GM23338 (cell line): ENCODE data around the gene KCNQ1OT1. TPM values are rescaled to one million over a fixed set of nuclear protein-coding genes. Genes with fewer than 3 reads are reported as not detected.

Source experiments
- ATAC-seq: fragments of 200-7000 bp; cut with Tn5 transposase; 3 replicates; pipeline ENCODE4 v1.9.1; 2020
- DNase-seq: peaks from one replicate; pipeline ENCODE4 v3.0.0-alpha.2; 2015; ENCODE audit warnings: low spot score
- H2AFZ ChIP-seq: fragments of 200-600 bp; sonication (generic); 2 replicates; pipeline ENCODE4 v1.8.0; 2016; ENCODE audit warnings: antibody characterized with exemption, mild to moderate bottlenecking, moderate library complexity
- H3F3A ChIP-seq: fragments of 200-600 bp; sonication (generic); replicated peaks from 2 replicates; pipeline ENCODE4 v1.8.0; 2017; ENCODE audit warnings: antibody characterized with exemption, mixed run types, low read depth
- H3K27ac ChIP-seq: fragments of 200-600 bp; sonication (generic); 2 replicates; pipeline ENCODE4 v1.6.1; 2016; ENCODE audit warnings: low read depth
- H3K27me3 ChIP-seq: fragments of 200-600 bp; sonication (generic); 2 replicates; pipeline ENCODE4 v1.8.0; 2016; ENCODE audit warnings: mild to moderate bottlenecking, mixed run types, moderate library complexity; ENCODE audit not compliant: insufficient read depth
- H3K36me3 ChIP-seq: fragments of 200-600 bp; sonication (generic); 2 replicates; pipeline ENCODE4 v1.8.0; 2016; ENCODE audit warnings: mild to moderate bottlenecking; ENCODE audit not compliant: insufficient read depth
- H3K4me1 ChIP-seq: fragments of 200-600 bp; sonication (generic); 2 replicates; pipeline ENCODE4 v1.8.0; 2016; ENCODE audit warnings: mild to moderate bottlenecking, moderate library complexity; ENCODE audit not compliant: insufficient read depth
- H3K4me2 ChIP-seq: fragments of 200-600 bp; sonication (generic); 2 replicates; pipeline ENCODE4 v1.7.1; 2017; ENCODE audit warnings: mixed run types
- H3K4me3 ChIP-seq: fragments of 200-600 bp; sonication (generic); 2 replicates; pipeline ENCODE4 v1.6.1; 2016; ENCODE audit warnings: mixed run types
- H3K79me2 ChIP-seq: fragments of 200-600 bp; sonication (generic); replicated peaks from 2 replicates; pipeline ENCODE4 v1.8.0; 2017; ENCODE audit warnings: mild to moderate bottlenecking; ENCODE audit not compliant: insufficient read depth
- H3K9me2 ChIP-seq: fragments of 200-600 bp; sonication (generic); 2 replicates; pipeline ENCODE4 v1.8.0; 2017; ENCODE audit not compliant: insufficient read depth
- H4K20me1 ChIP-seq: fragments of 200-600 bp; sonication (generic); replicated peaks from 2 replicates; pipeline ENCODE4 v1.8.0; 2017; ENCODE audit warnings: mild to moderate bottlenecking; ENCODE audit not compliant: insufficient read depth
- H3K27ac Mint-ChIP-seq: 2 replicates; pipeline ENCODE4 v1.8.0; 2020; ENCODE audit warnings: inconsistent platforms, mild to moderate bottlenecking, moderate library complexity, mixed read lengths
- H3K27me3 Mint-ChIP-seq: 3 replicates; pipeline ENCODE4 v1.8.0; 2022; ENCODE audit warnings: low read depth, mild to moderate bottlenecking, moderate library complexity, mixed read lengths, inconsistent platforms; ENCODE audit not compliant: insufficient read depth, poor library complexity
- H3K36me3 Mint-ChIP-seq: 3 replicates; pipeline ENCODE4 v1.8.0; 2021; ENCODE audit warnings: low read depth, mild to moderate bottlenecking, inconsistent platforms, moderate library complexity, mixed read lengths
- H3K4me1 Mint-ChIP-seq: 3 replicates; pipeline ENCODE4 v1.8.0; 2020; ENCODE audit warnings: mild to moderate bottlenecking, inconsistent platforms, mixed read lengths
- H3K4me3 Mint-ChIP-seq: 3 replicates; pipeline ENCODE4 v1.8.0; 2021; ENCODE audit warnings: moderate library complexity, mild to moderate bottlenecking, inconsistent platforms, mixed read lengths
- H3K9me3 Mint-ChIP-seq: 3 replicates; pipeline ENCODE4 v1.8.0; 2020; ENCODE audit warnings: moderate library complexity, mild to moderate bottlenecking, inconsistent platforms, mixed read lengths
- EZH2phosphoT487 ChIP-seq: fragments of 200-600 bp; sonication (generic); IDR thresholded peaks from one replicate; pipeline ENCODE4 v1.8.1; 2018; ENCODE audit warnings: antibody characterized with exemption; ENCODE audit not compliant: unreplicated experiment
- POLR2AphosphoS5 ChIP-seq: IDR thresholded peaks from 2 replicates; pipeline ENCODE4 v1.6.1; 2016; ENCODE audit warnings: antibody characterized with exemption, low read depth
- polyA plus RNA-seq: library from polyadenylated mRNA; unstranded; fragments of >200 nt; fragmentation: Nextera tagmentation; extraction: Ambion mirVana; gene quantifications from 2 replicates; pipeline ENCODE4 v1.2.1, GENCODE V29; 2016
- total RNA-seq: library from RNA; depleted of rRNA; stranded (reverse); fragments of >200 nt; shearing (Covaris generic); gene quantifications from 2 replicates; pipeline ENCODE4 v1.2.3, GENCODE V29; 2014
- TF ChIP-seq, protein P1 (sequence below), 2 experiments: fragments of 200-600 bp in 1 of 2; sonication (generic) in 1 of 2; conservative IDR thresholded peaks; 2 replicates each; pipeline versions ENCODE4 v1.5.1 to v1.6.1; 2016 to 2017; ENCODE audit warnings: antibody characterized with exemption in 2 of 2, low read depth in 2 of 2, mild to moderate bottlenecking in 2 of 2, moderate library complexity in 1 of 2
- TF ChIP-seq, protein P2 (sequence below): IDR thresholded peaks from 2 replicates; pipeline ENCODE4 v1.6.1; 2016; ENCODE audit warnings: antibody characterized with exemption

Gene KCNQ1OT1
- total and polyA plus RNA-seq, 2 experiments from 2014 or later: 1.5 to 4.2 TPM

DNA sequence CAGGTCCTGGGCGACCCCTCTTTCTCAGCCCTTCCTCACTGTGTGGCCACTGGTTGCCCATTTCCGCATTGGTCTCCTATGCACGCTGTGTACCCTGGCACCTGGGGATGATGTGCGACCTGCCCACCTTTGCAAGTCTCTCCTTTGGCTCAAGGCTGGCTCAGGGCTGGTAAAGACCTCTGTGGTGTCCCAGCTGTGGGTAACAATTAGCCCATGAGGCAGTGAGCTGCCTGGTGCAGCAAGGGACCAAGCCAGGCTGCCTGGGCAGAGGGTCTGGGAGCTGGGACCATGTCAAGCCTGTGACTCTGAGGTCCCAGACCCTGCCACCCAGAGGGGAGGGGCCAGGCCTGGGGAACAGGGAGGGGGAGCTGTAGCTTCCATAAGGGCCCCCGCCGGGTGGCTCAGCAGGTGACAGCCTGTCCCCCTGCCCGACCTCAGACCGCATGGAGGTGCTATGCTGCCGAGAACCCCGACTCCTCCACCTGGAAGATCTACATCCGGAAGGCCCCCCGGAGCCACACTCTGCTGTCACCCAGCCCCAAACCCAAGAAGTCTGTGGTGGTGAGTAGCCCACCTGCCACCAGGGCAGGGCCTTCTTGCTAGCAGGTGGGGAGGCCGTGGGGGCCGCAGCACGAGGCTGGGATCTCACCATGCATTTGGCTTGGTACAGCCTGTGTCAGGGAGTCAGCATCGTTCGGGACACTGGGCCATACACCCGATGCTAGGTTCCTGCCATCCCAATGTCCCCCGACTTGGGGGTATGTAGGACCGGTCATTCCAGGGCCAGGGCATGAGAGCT is 112.5 kb downstream of the KCNQ1OT1 start:
- no peaks in the 10 kb centered on the region for H3K36me3 ChIP-seq
- H3K9me2 ChIP-seq: no peaks in the 10 kb centered on the region
- no peak overlapping the region for H2AFZ ChIP-seq
- H3K27me3 ChIP-seq: peaks cover 83% of the 10 kb centered on the region
- DNase-seq (no peak), ATAC-seq (no peak)
- no peaks in the 10 kb centered on the region for H4K20me1 ChIP-seq
- Mint-ChIP-seq H3K4me1 (no peaks in the 10 kb centered on the region), H3K27ac (no peak overlapping the region), H3K27me3 (peaks cover 74% of the 10 kb centered on the region), H3K36me3 (no peaks in the 10 kb centered on the region), H3K9me3 (no peaks in the 10 kb centered on the region), H3K4me3 (no peak overlapping the region)
- no peaks in the 10 kb centered on the region for H3K79me2 ChIP-seq
- H3K4me1 ChIP-seq: no peaks in the 10 kb centered on the region
- no peak overlapping the region for H3K4me2 ChIP-seq
- no peaks in the 10 kb centered on the region for H3F3A ChIP-seq
- no peak for TF ChIP-seq POLR2AphosphoS5
- TF ChIP-seq, protein P1, sequence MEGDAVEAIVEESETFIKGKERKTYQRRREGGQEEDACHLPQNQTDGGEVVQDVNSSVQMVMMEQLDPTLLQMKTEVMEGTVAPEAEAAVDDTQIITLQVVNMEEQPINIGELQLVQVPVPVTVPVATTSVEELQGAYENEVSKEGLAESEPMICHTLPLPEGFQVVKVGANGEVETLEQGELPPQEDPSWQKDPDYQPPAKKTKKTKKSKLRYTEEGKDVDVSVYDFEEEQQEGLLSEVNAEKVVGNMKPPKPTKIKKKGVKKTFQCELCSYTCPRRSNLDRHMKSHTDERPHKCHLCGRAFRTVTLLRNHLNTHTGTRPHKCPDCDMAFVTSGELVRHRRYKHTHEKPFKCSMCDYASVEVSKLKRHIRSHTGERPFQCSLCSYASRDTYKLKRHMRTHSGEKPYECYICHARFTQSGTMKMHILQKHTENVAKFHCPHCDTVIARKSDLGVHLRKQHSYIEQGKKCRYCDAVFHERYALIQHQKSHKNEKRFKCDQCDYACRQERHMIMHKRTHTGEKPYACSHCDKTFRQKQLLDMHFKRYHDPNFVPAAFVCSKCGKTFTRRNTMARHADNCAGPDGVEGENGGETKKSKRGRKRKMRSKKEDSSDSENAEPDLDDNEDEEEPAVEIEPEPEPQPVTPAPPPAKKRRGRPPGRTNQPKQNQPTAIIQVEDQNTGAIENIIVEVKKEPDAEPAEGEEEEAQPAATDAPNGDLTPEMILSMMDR (conservative IDR thresholded peaks at IDR 0.05; ENCODE audit: low read depth in 2 of 2): no peak
- TF ChIP-seq, protein P2, sequence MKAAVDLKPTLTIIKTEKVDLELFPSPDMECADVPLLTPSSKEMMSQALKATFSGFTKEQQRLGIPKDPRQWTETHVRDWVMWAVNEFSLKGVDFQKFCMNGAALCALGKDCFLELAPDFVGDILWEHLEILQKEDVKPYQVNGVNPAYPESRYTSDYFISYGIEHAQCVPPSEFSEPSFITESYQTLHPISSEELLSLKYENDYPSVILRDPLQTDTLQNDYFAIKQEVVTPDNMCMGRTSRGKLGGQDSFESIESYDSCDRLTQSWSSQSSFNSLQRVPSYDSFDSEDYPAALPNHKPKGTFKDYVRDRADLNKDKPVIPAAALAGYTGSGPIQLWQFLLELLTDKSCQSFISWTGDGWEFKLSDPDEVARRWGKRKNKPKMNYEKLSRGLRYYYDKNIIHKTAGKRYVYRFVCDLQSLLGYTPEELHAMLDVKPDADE: no peak
- no peak for TF ChIP-seq EZH2phosphoT487
- no peak overlapping the region for H3K4me3 ChIP-seq
- no peak overlapping the region for H3K27ac ChIP-seq

DNA sequence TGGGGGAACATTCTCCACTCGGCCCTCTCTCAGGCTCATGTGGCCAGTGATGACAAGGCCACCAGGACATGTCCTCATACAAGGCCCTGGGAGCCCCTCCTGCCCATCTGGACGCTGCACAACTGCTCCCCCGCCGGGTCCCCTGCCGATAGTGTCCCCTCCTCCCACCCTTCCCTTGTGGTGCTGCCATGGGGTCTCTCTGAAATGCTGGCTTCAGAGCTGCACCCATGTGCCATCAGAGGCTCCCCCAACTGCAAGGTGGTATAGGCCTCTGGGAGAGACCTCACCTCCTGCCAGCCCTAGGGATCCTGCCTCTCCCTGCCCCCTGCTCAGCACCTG is 113.0 kb downstream of the KCNQ1OT1 start:
- Mint-ChIP-seq H3K9me3 (no peaks in the 10 kb centered on the region), H3K4me3 (no peak overlapping the region), H3K27ac (no peak overlapping the region), H3K27me3 (peaks cover 72% of the 10 kb centered on the region), H3K4me1 (no peaks in the 10 kb centered on the region), H3K36me3 (no peaks in the 10 kb centered on the region)
- Histone ChIP-seq H3K9me2 (no peaks in the 10 kb centered on the region), H2AFZ (no peak overlapping the region), H3K4me1 (no peaks in the 10 kb centered on the region), H3K27me3 (peaks cover 77% of the 10 kb centered on the region), H3K4me2 (no peak overlapping the region), H3K36me3 (no peaks in the 10 kb centered on the region), H4K20me1 (no peaks in the 10 kb centered on the region), H3F3A (no peaks in the 10 kb centered on the region), H3K4me3 (no peak overlapping the region), H3K79me2 (no peaks in the 10 kb centered on the region), H3K27ac (no peak overlapping the region)
- TF ChIP-seq POLR2AphosphoS5: no peak
- TF ChIP-seq, protein P1 (conservative IDR thresholded peaks at IDR 0.05; ENCODE audit: low read depth in 2 of 2): no peak
- no peak for ATAC-seq
- no peak for DNase-seq
